Measurements from ENCODE around the gene TRMT112.
"Not testable (repeated sequence)": the region's sequence is repeated elsewhere in the genome, so short reads cannot be mapped to it uniquely, and the experiment has no call there.

Gene TRMT112

GRCh38 chr11:64312947-64313346 lies 4.4 kb downstream of the TRMT112 start:
- DNase-seq, result no peak

- not testable (repeated sequence) for DNase-seq
These were observed 9.6 kb downstream of the TRMT112 start for GRCh38 chr11:64307795-64308194.

- no peak for DNase-seq
These were observed 10.3 kb downstream of the TRMT112 start for GRCh38 chr11:64306876-64307622.

GRCh38 chr11:64306563-64306875 lies 10.8 kb downstream of the TRMT112 start:
- DNase-seq, result no peak

DNA sequence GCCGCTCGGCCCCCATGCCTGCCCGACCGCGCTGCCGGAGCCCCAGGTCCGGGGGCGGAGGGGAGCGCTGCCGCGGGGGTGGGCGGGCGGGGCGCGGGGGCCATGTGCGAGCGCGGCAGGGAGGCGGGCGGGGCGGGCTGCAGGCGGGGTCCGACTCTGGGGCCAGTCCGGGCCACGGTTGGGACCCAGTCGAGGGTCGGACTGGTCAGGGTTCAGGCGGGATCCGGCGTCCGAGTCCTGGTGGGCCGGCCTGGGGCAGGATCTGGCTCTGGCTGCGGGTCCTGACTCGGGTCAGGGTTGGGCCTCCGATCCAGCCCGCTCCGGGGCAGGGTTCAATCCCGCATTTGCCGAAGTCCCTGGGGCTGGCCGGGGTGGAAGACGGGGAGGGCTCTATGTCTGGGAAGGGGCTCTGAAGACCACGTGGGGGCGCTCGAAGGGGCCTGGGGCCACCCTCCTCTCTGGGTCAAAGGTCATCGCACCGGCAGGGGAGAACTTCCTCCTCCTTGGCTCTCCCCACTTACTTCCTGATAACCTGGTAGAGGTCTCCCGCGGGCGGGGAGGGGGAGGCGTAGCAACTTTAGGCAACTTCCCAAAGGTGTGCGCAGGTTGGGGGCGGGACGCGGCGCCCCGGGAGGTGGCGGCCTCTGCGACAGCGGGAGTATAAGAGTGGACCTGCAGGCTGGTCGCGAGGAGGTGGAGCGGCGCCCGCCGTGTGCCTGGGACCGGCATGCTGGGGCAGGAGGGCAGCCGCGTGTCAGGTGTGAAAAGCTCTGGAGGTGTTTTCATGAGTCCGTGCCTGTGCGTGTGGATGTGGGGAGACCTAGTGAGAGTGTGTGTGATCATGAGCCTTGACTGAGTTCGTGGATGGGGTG lies 11.4 kb downstream of the TRMT112 start:
- DNase-seq, result peak; percentile 54

- peak; percentile 94 for DNase-seq
These were observed 12.2 kb downstream of the TRMT112 start, which contains the start of gene ESRRA for GRCh38 chr11:64305075-64305690. TSS of gene ESRRA (plus strand) at chr11:64305524. CDS start at chr11:64307180, 1,656 bp downstream.

GRCh38 chr11:64304316-64305072 lies 12.9 kb downstream of the TRMT112 start:
- DNase-seq, result peak; percentile 85

GRCh38 chr11:64304032-64304315 lies 13.4 kb downstream of the TRMT112 start:
- no peak for DNase-seq

DNA sequence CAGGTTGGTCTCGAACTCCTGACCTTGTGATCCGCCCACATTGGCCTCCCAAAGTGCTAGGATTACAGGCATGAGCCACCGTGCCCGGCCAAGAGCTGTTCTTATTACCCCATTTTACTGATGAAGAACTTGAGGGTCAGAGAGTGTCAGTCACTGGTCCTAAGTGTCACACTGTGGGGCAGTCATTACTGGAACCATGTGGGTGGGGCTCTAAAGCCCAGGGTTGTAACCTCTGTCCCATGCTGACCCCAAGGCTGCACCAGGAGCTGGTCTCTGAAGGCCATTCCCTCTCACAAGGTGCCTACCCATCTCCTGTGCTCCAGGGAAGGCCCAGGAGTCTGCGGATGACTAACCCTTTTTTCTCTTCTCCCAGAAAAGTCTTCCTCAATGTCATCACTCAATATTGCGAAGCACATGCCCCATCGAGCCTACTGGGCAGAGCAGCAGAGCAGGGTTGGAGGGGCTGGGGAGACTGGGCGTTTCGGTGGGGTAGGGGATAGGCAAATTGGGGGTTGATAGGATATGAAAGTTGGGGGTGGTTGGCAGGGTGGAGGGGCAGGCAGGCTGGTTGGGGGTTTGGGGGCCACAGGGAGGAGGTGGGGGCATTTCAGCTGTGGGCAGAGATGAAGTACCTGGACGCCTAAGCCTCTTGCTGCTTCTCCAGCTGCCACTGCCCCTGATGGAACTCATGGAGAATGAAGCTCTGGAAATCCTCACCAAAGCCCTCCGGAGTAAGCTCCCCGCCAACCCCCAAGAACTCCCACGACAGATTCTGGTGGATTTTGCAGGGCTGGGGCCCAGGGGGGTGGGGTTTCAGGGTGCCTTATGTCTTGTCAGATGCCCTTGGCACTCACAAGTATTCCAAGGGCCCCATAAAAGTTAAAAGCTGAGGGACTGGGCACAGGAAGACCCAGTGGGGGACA lies 14.0 kb downstream of the TRMT112 start:
- DNase-seq, result no peak

GRCh38 chr11:64299847-64300648 lies 17.3 kb downstream of the TRMT112 start, which contains the start of gene CATSPERZ:
TSS of gene CATSPERZ (plus strand) at chr11:64300358. CDS start at chr11:64300411, 53 bp downstream.
- no peak for DNase-seq

- DNase-seq, result no peak
These were observed 18.2 kb downstream of the TRMT112 start for GRCh38 chr11:64298966-64299846.

- no peak for DNase-seq
These were observed 19.5 kb downstream of the TRMT112 start for GRCh38 chr11:64297699-64298358.

DNA sequence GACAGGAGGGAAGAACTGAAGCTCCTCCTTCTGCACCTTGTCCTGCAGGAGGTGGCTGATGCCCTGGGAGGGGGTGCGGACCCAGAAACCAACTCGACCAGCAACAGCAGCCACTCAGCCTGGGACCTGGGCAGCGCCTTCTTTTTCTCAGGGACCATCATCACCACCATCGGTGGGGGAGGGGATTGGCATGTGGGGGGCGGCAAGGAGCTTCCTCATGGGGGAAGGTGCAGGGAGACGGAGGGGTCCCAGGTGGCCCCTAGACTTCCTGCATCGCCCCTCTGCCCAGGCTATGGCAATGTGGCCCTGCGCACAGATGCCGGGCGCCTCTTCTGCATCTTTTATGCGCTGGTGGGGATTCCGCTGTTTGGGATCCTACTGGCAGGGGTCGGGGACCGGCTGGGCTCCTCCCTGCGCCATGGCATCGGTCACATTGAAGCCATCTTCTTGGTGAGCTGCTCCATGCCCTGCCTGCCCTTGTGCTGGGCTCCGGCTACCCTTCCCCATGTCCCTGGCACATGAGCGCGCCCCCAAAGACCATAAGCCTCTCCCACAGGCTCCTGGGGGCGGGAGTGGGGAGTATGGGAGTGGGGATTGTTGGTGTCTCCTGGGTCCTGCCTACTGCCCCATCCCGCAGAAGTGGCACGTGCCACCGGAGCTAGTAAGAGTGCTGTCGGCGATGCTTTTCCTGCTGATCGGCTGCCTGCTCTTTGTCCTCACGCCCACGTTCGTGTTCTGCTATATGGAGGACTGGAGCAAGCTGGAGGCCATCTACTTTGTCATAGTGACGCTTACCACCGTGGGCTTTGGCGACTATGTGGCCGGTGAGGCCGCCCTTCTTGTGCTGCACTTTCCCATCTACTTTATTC lies 20.3 kb downstream of the TRMT112 start:
- DNase-seq, result no peak

DNA sequence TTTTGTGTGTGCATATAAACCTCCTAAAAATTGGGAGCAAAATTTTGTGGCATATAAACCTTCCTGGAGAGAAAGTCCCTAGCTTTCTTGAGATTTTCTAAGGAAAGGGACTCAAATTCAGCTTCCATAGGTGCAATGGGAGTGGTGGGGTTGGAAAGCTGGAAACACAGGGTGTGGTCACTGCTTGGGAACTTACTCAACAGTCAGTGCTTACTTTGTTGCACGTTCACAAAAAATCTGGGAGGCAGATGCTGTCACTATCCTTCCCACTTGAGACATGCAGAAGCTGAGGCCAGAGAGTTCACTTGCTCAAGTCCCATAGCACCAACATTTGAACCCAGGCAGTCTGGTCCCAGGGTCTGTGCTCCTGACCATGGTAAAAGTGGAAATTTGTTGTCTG lies 21.1 kb downstream of the TRMT112 start:
- DNase-seq, result no peak

DNA sequence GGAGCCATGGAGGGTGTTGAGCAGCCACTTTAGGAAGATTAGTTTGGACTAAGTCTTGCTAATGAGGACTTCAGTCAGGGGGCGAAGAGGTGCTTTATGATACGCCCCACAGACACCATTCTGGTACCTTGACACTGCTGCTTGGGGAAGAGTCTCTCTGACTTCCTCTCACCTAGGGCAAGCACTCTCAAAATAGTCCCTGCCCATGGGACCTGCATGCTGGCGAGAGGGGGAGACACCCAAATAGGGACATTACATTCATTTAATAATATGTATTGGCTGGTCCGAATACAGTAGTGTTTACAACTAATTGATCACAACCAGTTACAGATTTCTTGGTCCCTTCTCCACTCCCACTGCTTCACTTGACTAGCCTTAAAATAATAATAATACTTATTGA lies 21.6 kb downstream of the TRMT112 start:
- DNase-seq, result no peak

DNA sequence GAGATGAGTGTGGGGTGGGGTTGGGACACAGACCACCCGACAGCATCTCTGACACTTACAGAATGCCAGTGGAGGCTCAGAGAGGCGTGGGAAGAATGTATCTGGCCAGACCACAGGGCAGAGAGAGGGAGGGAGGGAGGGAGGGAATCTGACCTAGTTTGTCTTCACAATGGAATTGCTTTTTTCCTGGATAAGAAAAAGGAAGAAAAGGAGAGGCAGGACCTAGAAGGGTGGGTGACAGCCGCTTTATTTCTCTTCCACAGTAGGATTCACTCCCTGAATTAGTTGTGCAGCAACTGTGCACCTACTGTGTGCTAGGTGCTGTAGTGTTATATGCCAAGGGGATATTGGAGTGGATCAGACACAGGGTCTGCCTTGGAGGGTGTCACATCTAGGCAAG lies 22.6 kb downstream of the TRMT112 start:
- DNase-seq, result peak; percentile 63

GRCh38 chr11:64292460-64293254 lies 24.7 kb downstream of the TRMT112 start:
- no peak for DNase-seq
